K562 (cell line): ENCODE results near the gene ABCA10. TPM values are rescaled to one million over a fixed set of nuclear protein-coding genes. Genes with fewer than 3 reads are reported as not detected.

ENCODE experiments used
- CBX5 ChIP-seq: IDR thresholded peaks from 2 replicates; pipeline ENCODE4 v1.6.1; 2014; ENCODE audit warnings: low read depth, borderline replicate concordance
- ESRRA ChIP-seq: fragments of 450-650 bp; IDR thresholded peaks from 2 replicates; pipeline ENCODE4 v1.6.1; 2014; ENCODE audit warnings: low read depth, mild to moderate bottlenecking, moderate library complexity, borderline replicate concordance
- EWSR1 ChIP-seq: fragments of 450-650 bp; IDR thresholded peaks from 2 replicates; pipeline ENCODE4 v1.6.1; 2018; ENCODE audit warnings: borderline replicate concordance, mild to moderate bottlenecking, low read depth, moderate library complexity; ENCODE audit not compliant: partially characterized antibody
- FIP1L1 ChIP-seq: fragments of 200-400 bp; formaldehyde crosslinking; IDR thresholded peaks from 2 replicates; pipeline ENCODE4 v1.6.1; 2018; ENCODE audit warnings: mild to moderate bottlenecking, low read depth, low read length; ENCODE audit not compliant: poor library complexity, severe bottlenecking
- HNRNPLL ChIP-seq: fragments of 200-400 bp; formaldehyde crosslinking; IDR thresholded peaks from 2 replicates; pipeline ENCODE4 v1.6.1; 2017; ENCODE audit warnings: low read length, low read depth, mild to moderate bottlenecking; ENCODE audit not compliant: poor library complexity, severe bottlenecking
- KAT2B ChIP-seq: IDR thresholded peaks from one replicate; pipeline ENCODE4 v1.6.1; 2012; ENCODE audit warnings: low read depth, mild to moderate bottlenecking, control low read depth, inconsistent platforms, low read length, moderate library complexity
- MCM5 ChIP-seq: fragments of 450-650 bp; IDR thresholded peaks from 2 replicates; pipeline ENCODE4 v1.6.1; 2016; ENCODE audit warnings: low read depth
- MXI1 ChIP-seq: IDR thresholded peaks from 2 replicates; pipeline ENCODE4 v1.6.1; 2011; ENCODE audit warnings: low read depth, mild to moderate bottlenecking, improper control_type of control experiment, low read length
- POU5F1 ChIP-seq: fragments of 150-350 bp; IDR thresholded peaks from 2 replicates; pipeline ENCODE4 v1.6.1; 2014; ENCODE audit warnings: borderline replicate concordance, low read length, low read depth, mild to moderate bottlenecking; ENCODE audit not compliant: partially characterized antibody
- RCOR1 ChIP-seq, 2 experiments: IDR thresholded peaks; 2 replicates each; pipeline ENCODE4 v1.6.1; 2012; ENCODE audit warnings: low read depth in 2 of 2, low read length in 2 of 2, borderline replicate concordance in 1 of 2, improper control_type of control experiment in 1 of 2
- TSC22D4 ChIP-seq: fragments of 450-650 bp; IDR thresholded peaks from 2 replicates; pipeline ENCODE4 v1.6.1; 2016; ENCODE audit warnings: missing genetic modification characterization, missing biosample characterization, control low read depth
- XRCC5 ChIP-seq: fragments of 200-400 bp; formaldehyde crosslinking; IDR thresholded peaks from 2 replicates; pipeline ENCODE4 v1.6.1; 2017; ENCODE audit warnings: low read depth, mild to moderate bottlenecking, low read length
- ZKSCAN1 ChIP-seq: fragments of 150-350 bp; IDR thresholded peaks from 2 replicates; pipeline ENCODE4 v1.6.1; 2016; ENCODE audit warnings: low read depth, low read length
- ZNF143 ChIP-seq: sonication (generic); formaldehyde crosslinking; IDR thresholded peaks from 2 replicates; pipeline ENCODE4 v1.9.0; 2022; ENCODE audit warnings: mild to moderate bottlenecking, missing genetic modification reagents
- ZNF77 ChIP-seq: fragments of 250-450 bp; sonication (Bioruptor Pico); IDR thresholded peaks from 2 replicates; pipeline ENCODE4 v1.5.0; 2020
- polyA plus RNA-seq, 8 experiments: library from polyadenylated mRNA; depleted of rRNA in 4 of 8; stranded (reverse) in 5 of 8; unstranded in 3 of 8; fragments of >200 nt; fragmentation: Nextera tagmentation in 2 of 8; fragmentation: Illumina TruSeq in 1 of 8; extraction: Ambion mirVana in 2 of 8; extraction: Trizol in 1 of 8; gene quantifications; 2 replicates each; pipeline versions ENCODE4 v1.2.1 to v1.2.3, GENCODE V29; 2011 to 2014; ENCODE audit warnings: inconsistent platforms in 1 of 8, missing spikeins in 1 of 8
- total RNA-seq, 7 experiments: library from RNA; depleted of rRNA in 6 of 7; stranded (reverse); fragments of >200 nt in 6 of 7; fragmentation: Illumina TruSeq in 2 of 7; extraction: Trizol in 2 of 7; gene quantifications; 2 replicates each; pipeline versions ENCODE4 v1.2.1 to v1.2.3, GENCODE V29; 2011 to 2021; ENCODE audit warnings: low replicate concordance in 1 of 7
- TF ChIP-seq, protein P1 (sequence below): fragments of 250-450 bp; sonication (Bioruptor Pico); IDR thresholded peaks from 2 replicates; pipeline ENCODE4 v1.4.0; 2020
- TF ChIP-seq, protein P2 (sequence below): fragments of 450-650 bp; formaldehyde crosslinking; IDR thresholded peaks from 2 replicates; pipeline ENCODE4 v1.4.0; 2020; ENCODE audit warnings: mild to moderate bottlenecking, moderate library complexity
- TF ChIP-seq, protein P3 (sequence below): fragments of 450-650 bp; formaldehyde crosslinking; IDR thresholded peaks from 2 replicates; pipeline ENCODE4 v1.4.0; 2020; ENCODE audit warnings: mild to moderate bottlenecking, moderate library complexity

The ABCA10 gene
- total and polyA plus RNA-seq, 9 of the 15 experiments (the other 6 are each of a cell fraction or from before 2014, with no cell fraction given) = 0.04 to 0.45 (median 0.15) TPM; not detected in 1

DNA sequence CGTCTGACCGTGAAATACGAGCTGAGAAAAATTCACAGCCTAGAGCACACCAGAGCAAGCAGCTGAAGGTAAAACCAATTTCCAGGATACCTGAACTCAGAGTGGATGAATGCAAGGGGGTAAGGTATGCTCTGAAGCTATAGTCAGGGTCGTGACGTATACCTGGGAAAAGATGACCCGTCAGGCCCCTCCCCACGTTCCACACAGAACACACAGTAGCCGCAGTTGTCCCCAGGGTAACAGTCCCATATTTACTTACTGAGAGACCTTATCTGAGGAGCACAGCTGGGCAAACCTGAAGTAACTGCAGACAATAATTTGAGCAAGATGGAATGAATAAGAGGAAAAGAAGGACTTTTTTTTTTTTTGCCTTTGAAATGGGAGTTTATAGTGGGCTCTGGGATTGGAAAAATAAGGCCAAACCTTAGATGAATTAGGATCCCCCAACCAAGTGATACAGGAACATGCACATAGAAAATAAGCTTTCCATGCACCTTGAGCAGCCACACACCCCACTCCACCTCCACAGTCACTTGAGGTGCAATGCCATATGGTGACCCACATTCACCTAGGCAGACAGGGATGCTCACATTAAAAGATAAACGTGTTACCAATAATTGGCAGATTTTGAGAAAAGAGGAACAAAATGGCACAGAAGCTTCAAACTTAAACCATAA is 124.9 kb downstream of the ABCA10 start (continued):
- TF ChIP-seq CBX5 = no peak
- peak; percentile 47; the same call in 1 of the 2 replicates for TF ChIP-seq ZKSCAN1
- TF ChIP-seq EWSR1 = no peak
- TF ChIP-seq MCM5 = no peak
- peak; percentile 22; the same call in 1 of the 2 replicates for TF ChIP-seq ESRRA
- TF ChIP-seq HNRNPLL = no peak
- no peak for TF ChIP-seq POU5F1
- peak in 1 of 2 experiments; percentile 75; a peak in 1 of 4 replicates for TF ChIP-seq RCOR1 (IDR thresholded peaks at IDR 0.05; ENCODE audit: borderline replicate concordance in 1 of 2, low read depth in 2 of 2, low read length in 2 of 2)
- no peak for TF ChIP-seq TSC22D4 (tag)
- no peak for TF ChIP-seq ZNF143 (CRISPR knock-in tag)
- TF ChIP-seq, protein P1, sequence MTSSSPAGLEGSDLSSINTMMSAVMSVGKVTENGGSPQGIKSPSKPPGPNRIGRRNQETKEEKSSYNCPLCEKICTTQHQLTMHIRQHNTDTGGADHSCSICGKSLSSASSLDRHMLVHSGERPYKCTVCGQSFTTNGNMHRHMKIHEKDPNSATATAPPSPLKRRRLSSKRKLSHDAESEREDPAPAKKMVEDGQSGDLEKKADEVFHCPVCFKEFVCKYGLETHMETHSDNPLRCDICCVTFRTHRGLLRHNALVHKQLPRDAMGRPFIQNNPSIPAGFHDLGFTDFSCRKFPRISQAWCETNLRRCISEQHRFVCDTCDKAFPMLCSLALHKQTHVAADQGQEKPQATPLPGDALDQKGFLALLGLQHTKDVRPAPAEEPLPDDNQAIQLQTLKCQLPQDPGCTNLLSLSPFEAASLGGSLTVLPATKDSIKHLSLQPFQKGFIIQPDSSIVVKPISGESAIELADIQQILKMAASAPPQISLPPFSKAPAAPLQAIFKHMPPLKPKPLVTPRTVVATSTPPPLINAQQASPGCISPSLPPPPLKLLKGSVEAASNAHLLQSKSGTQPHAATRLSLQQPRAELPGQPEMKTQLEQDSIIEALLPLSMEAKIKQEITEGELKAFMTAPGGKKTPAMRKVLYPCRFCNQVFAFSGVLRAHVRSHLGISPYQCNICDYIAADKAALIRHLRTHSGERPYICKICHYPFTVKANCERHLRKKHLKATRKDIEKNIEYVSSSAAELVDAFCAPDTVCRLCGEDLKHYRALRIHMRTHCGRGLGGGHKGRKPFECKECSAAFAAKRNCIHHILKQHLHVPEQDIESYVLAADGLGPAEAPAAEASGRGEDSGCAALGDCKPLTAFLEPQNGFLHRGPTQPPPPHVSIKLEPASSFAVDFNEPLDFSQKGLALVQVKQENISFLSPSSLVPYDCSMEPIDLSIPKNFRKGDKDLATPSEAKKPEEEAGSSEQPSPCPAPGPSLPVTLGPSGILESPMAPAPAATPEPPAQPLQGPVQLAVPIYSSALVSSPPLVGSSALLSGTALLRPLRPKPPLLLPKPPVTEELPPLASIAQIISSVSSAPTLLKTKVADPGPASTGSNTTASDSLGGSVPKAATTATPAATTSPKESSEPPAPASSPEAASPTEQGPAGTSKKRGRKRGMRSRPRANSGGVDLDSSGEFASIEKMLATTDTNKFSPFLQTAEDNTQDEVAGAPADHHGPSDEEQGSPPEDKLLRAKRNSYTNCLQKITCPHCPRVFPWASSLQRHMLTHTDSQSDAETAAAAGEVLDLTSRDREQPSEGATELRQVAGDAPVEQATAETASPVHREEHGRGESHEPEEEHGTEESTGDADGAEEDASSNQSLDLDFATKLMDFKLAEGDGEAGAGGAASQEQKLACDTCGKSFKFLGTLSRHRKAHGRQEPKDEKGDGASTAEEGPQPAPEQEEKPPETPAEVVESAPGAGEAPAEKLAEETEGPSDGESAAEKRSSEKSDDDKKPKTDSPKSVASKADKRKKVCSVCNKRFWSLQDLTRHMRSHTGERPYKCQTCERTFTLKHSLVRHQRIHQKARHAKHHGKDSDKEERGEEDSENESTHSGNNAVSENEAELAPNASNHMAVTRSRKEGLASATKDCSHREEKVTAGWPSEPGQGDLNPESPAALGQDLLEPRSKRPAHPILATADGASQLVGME (CRISPR knock-in tag) = no peak
- no peak for TF ChIP-seq KAT2B
- TF ChIP-seq FIP1L1 = no peak
- no peak for TF ChIP-seq XRCC5
- TF ChIP-seq, protein P2, sequence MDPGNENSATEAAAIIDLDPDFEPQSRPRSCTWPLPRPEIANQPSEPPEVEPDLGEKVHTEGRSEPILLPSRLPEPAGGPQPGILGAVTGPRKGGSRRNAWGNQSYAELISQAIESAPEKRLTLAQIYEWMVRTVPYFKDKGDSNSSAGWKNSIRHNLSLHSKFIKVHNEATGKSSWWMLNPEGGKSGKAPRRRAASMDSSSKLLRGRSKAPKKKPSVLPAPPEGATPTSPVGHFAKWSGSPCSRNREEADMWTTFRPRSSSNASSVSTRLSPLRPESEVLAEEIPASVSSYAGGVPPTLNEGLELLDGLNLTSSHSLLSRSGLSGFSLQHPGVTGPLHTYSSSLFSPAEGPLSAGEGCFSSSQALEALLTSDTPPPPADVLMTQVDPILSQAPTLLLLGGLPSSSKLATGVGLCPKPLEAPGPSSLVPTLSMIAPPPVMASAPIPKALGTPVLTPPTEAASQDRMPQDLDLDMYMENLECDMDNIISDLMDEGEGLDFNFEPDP (CRISPR knock-in tag) = no peak
- TF ChIP-seq MXI1 = peak; percentile 71; the same call in 1 of the 2 replicates
- no peak for TF ChIP-seq ZNF77
- TF ChIP-seq, protein P3, sequence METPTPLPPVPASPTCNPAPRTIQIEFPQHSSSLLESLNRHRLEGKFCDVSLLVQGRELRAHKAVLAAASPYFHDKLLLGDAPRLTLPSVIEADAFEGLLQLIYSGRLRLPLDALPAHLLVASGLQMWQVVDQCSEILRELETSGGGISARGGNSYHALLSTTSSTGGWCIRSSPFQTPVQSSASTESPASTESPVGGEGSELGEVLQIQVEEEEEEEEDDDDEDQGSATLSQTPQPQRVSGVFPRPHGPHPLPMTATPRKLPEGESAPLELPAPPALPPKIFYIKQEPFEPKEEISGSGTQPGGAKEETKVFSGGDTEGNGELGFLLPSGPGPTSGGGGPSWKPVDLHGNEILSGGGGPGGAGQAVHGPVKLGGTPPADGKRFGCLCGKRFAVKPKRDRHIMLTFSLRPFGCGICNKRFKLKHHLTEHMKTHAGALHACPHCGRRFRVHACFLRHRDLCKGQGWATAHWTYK (CRISPR knock-in tag) = 0 out of 2 replicates have a peak, but pooled peaks have one; percentile 39
